ENCODE results near the gene RGMA. TPM values are rescaled to one million over a fixed set of nuclear protein-coding genes. Genes with fewer than 3 reads are reported as not detected.

RGMA gene
- total and polyA plus RNA-seq, 2 donors (not counting 3 experiments of a cell fraction or from before 2014, with no cell fraction given): 0.06 to 0.13 TPM

DNA sequence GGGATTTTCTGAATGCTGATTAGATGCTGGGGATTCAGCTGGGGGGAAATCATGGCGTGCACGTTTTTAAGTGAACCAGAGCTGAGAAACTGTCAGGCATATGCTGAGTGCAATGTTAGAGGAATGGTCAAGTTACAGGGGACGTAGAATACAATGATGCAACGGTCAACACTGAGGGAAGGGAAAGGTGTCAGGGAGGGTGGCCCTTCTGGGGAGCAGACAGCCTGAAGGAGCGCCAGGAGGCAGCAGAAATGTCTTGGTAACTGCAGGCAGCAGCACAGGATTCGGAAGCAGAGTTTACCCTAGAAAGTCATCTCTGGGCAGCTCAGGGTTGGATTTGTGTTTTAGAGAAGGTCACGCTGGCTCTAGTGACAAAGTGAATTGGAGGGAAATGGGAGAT is 47.6 kb upstream of the RGMA start:
- POLR2A ChIA-PET: no interaction called here
- no peak overlapping the region for H3K4me2 ChIP-seq (ENCODE audit: insufficient read depth, low read length)
- H3K79me2 ChIP-seq (ENCODE audit: control insufficient read depth, insufficient read depth, low read length): no peaks in the 10 kb centered on the region
- DNase-seq (ENCODE audit: low read depth, low spot score) (no peak), FAIRE-seq (no peak)
- H4K20me1 ChIP-seq (replicated peaks; ENCODE audit: control insufficient read depth, extremely low read depth, insufficient read depth, low read length): no peaks in the 10 kb centered on the region
- dilution Hi-C loops (cut with MboI; ENCODE audit: extremely low pct_ligation_motif_present, low sequenced_read_pairs): no loop called here
- peaks cover 4% of the 10 kb centered on the region for H3K9me3 ChIP-seq (replicated peaks; ENCODE audit: control insufficient read depth, insufficient read depth, low read length)
- H3K9me1 ChIP-seq (replicated peaks; ENCODE audit: control insufficient read depth, extremely low read depth, insufficient read depth, low read length): no peaks in the 10 kb centered on the region
- no peak overlapping the region for H2AFZ ChIP-seq (ENCODE audit: low read depth, low read length)
- no peak overlapping the region for H3K9ac ChIP-seq (replicated peaks; ENCODE audit: extremely low read depth, insufficient read depth, low read length)
- no peaks in the 10 kb centered on the region for H3K36me3 ChIP-seq (ENCODE audit: control insufficient read depth in 2 of 2, extremely low read depth in 1 of 2, insufficient read depth in 2 of 2, low read length in 2 of 2)
- TF ChIP-seq POLR2A (IDR thresholded peaks at IDR 0.05; ENCODE audit: low read depth, low read length): no peak
- no peak for TF ChIP-seq FOS (IDR thresholded peaks at IDR 0.05; ENCODE audit: borderline replicate concordance, insufficient read depth, low read length)
- TF ChIP-seq POLR2AphosphoS5 (IDR thresholded peaks at IDR 0.05; ENCODE audit: insufficient read depth, low read depth, low read length): no peak
- TF ChIP-seq EZH2 (IDR thresholded peaks at IDR 0.05; ENCODE audit: borderline replicate concordance, low read depth, low read length, severe bottlenecking): no peak
- no peak for TF ChIP-seq GATA2 (IDR thresholded peaks at IDR 0.05; ENCODE audit: insufficient read depth, insufficient read length, low read depth, low read length)
- TF ChIP-seq, protein P1, sequence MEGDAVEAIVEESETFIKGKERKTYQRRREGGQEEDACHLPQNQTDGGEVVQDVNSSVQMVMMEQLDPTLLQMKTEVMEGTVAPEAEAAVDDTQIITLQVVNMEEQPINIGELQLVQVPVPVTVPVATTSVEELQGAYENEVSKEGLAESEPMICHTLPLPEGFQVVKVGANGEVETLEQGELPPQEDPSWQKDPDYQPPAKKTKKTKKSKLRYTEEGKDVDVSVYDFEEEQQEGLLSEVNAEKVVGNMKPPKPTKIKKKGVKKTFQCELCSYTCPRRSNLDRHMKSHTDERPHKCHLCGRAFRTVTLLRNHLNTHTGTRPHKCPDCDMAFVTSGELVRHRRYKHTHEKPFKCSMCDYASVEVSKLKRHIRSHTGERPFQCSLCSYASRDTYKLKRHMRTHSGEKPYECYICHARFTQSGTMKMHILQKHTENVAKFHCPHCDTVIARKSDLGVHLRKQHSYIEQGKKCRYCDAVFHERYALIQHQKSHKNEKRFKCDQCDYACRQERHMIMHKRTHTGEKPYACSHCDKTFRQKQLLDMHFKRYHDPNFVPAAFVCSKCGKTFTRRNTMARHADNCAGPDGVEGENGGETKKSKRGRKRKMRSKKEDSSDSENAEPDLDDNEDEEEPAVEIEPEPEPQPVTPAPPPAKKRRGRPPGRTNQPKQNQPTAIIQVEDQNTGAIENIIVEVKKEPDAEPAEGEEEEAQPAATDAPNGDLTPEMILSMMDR (IDR thresholded peaks at IDR 0.05; ENCODE audit: extremely low read depth in 1 of 2, insufficient read depth in 1 of 2, low read depth in 1 of 2, low read length in 2 of 2): no peak
- TF ChIP-seq MYC (IDR thresholded peaks at IDR 0.05; ENCODE audit: low read depth, low read length): no peak
- TF ChIP-seq JUN (IDR thresholded peaks at IDR 0.05; ENCODE audit: borderline replicate concordance, insufficient read depth, insufficient read length, low read depth): no peak
- TF ChIP-seq, protein P2, sequence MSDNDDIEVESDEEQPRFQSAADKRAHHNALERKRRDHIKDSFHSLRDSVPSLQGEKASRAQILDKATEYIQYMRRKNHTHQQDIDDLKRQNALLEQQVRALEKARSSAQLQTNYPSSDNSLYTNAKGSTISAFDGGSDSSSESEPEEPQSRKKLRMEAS (IDR thresholded peaks at IDR 0.05; ENCODE audit: insufficient read depth, insufficient read length): no peak
- BruUV-seq (replicated peaks): no TSS peak
- no peaks in the 10 kb centered on the region for H3K27me3 ChIP-seq (ENCODE audit: control insufficient read depth in 2 of 2, insufficient read depth in 2 of 2, low read length in 2 of 2)
- CTCF ChIA-PET: no interaction called here
- H3K4me1 ChIP-seq (ENCODE audit: control insufficient read depth, extremely low read depth, insufficient read depth, low read length): no peaks in the 10 kb centered on the region
- no peak overlapping the region for H3K27ac ChIP-seq (ENCODE audit: insufficient read depth, low read depth, low read length)
- intact Hi-C loops (cut with micrococcal nuclease): no loop called here
- H3K4me3 ChIP-seq (replicated peaks in 1 of 3; ENCODE audit: insufficient read depth in 1 of 3, low read depth in 1 of 3, low read length in 3 of 3): no peak overlapping the region
